ENCODE results near the gene PEPD.

PEPD gene

DNA sequence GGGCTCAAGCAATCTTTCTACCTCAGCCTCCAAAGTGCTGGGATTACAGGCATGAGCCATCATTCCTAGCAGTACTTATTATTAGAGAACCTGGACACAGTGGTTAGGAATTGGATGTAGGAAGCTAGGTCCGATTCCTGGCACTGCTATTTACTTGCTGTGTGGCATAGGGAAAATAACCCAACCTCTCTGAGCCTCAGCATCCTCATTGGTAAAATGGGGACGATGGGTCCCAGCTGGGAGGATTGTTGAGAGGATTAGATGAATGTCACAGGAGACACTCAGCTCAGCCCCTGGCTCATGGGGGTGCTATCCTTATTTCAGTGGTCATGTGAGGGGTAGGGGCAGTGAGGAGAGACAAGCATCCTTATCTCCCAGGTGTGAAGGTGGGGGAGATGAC is 6.8 kb upstream of the PEPD start:
- H3K4me3 ChIP-seq (ENCODE audit: low read length): no peak overlapping the region
- DNase-seq (ENCODE audit: low read depth): no peak
- TF ChIP-seq, protein P1, sequence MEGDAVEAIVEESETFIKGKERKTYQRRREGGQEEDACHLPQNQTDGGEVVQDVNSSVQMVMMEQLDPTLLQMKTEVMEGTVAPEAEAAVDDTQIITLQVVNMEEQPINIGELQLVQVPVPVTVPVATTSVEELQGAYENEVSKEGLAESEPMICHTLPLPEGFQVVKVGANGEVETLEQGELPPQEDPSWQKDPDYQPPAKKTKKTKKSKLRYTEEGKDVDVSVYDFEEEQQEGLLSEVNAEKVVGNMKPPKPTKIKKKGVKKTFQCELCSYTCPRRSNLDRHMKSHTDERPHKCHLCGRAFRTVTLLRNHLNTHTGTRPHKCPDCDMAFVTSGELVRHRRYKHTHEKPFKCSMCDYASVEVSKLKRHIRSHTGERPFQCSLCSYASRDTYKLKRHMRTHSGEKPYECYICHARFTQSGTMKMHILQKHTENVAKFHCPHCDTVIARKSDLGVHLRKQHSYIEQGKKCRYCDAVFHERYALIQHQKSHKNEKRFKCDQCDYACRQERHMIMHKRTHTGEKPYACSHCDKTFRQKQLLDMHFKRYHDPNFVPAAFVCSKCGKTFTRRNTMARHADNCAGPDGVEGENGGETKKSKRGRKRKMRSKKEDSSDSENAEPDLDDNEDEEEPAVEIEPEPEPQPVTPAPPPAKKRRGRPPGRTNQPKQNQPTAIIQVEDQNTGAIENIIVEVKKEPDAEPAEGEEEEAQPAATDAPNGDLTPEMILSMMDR (conservative IDR thresholded peaks at IDR 0.05; ENCODE audit: low read depth, low read length): no peak

DNA sequence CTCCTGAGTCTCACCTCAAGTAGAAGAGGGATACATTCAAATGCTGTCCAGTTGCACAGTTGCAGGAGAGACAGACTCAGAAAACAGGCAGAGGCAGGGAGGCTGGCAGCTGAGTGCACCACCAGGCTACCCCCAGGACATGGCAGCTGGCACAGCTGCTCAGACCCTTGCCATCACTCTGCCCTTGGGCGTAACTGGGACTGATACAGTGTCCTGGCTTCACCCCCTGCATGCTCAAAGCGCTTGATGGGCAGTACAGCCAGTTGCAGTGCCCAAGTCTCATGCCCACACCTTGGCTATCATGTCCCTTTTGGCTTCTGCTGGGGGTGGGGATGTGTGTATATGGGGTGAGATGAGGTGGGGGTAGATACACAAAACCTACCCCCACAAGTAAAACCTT is 5.5 kb upstream of the PEPD start:
- no peak overlapping the region for H3K4me3 ChIP-seq (ENCODE audit: low read length)
- TF ChIP-seq, protein P1 (conservative IDR thresholded peaks at IDR 0.05; ENCODE audit: low read depth, low read length): no peak
- no peak for DNase-seq (ENCODE audit: low read depth)

DNA sequence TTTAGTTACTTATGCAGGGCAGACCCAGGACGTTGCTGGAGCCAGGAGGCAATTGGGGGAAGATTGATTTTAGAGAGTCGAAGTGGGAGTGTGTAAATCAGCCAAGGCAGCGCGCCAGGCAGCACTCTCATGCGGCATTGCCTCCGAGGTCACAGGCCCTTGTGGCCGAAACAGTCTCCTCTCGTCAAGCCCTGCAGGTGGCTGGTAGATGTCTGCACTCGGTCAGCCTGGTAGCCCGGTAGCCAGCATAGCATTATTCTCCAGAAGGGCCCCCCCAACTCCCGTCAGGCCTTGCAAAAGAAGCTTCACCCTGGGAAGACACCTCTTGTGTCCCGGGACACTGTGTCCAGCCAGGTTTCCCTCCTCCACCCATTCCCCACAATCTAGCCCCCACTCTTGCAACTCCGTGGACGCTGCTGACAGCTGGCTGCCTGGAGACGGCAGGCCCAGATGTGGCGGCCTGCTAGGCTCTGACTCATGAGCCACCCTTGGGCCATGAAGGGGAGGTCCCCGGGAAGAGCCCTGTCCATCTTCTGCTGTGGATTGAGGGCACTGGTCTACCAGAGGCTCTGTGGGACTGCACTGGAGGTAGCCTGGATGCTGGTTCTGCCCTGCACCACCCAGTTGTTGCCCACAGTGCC is 2.6 kb upstream of the PEPD start:
- DNase-seq (ENCODE audit: low read depth): no peak
- TF ChIP-seq, protein P1 (conservative IDR thresholded peaks at IDR 0.05; ENCODE audit: low read depth, low read length): no peak
- H3K4me3 ChIP-seq (ENCODE audit: low read length): no peak overlapping the region

DNA sequence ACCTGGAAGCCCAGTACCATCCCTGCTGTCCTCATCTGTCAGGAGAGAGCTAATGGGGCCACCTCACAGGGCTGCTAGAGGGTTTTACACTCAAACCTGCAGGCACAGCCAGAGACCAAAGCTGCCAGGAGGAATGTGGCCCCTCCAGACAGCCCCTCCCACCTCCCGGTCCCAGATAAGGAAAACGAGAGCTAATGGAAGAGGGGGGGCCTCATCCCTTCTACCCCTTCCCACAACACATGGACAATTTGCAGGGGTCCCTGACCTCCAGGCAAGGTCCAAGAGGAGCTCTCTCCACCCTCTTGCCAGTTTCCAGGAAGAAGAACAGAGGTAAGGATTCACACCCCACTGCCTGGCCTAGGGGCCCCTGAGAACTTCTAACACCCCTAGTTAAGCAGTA is 1.6 kb upstream of the PEPD start:
- TF ChIP-seq, protein P1 (conservative IDR thresholded peaks at IDR 0.05; ENCODE audit: low read depth, low read length): no peak
- no peak for DNase-seq (ENCODE audit: low read depth)
- no peak overlapping the region for H3K4me3 ChIP-seq (ENCODE audit: low read length)

DNA sequence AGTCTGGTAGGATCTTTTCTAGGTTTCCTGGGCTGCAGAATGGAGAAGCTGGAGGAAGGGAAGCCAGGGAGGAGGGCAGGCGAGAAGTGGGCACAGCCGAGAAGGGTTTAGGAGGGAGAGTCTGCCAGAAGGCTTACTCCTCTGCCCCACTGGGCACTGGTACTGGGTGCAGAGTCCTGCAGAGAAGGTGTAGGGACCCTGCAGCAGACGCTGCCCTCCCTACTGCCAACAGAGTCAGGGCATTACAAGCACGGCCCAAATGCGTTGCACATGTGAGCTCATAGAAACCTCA is 726 bp upstream of the PEPD start:
- no peak for DNase-seq (ENCODE audit: low read depth)
- peak overlapping the region; percentile 75 for H3K4me3 ChIP-seq (ENCODE audit: low read length)
- TF ChIP-seq, protein P1 (conservative IDR thresholded peaks at IDR 0.05; ENCODE audit: low read depth, low read length): no peak

DNA sequence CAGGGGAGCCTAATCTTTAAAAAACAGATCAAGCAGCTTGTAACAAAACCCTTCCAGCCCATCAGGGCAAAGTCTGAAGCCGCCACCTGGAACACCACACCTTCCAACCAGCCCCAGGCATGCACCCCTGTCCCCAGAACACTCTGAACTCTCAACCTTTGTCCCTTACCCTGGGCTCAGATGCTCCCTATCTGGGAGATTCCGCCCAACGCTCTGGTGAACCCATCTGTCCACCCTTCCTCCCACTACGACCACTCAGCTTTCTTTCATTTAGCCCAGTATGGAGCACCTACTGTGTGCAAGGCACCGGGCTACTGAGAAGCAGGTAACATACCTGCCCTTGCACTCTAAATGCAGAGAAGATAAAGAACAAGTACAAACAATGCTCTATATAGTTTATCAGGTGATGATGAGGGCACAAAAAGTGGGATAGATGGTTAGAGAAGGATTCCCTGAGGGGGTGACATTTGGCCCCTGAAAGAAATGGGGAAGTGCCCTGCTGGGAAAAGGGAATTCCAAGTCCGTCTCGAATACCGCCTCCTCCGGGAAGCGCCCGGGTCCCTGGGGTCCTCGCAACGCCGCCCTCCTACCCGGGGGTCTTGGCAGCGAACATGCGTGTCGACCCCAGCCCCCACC is 629 bp downstream of the PEPD start:
- DNase-seq (ENCODE audit: low read depth): no peak
- TF ChIP-seq, protein P1 (conservative IDR thresholded peaks at IDR 0.05; ENCODE audit: low read depth, low read length): no peak
- peak overlapping the region; percentile 75 for H3K4me3 ChIP-seq (ENCODE audit: low read length)

DNA sequence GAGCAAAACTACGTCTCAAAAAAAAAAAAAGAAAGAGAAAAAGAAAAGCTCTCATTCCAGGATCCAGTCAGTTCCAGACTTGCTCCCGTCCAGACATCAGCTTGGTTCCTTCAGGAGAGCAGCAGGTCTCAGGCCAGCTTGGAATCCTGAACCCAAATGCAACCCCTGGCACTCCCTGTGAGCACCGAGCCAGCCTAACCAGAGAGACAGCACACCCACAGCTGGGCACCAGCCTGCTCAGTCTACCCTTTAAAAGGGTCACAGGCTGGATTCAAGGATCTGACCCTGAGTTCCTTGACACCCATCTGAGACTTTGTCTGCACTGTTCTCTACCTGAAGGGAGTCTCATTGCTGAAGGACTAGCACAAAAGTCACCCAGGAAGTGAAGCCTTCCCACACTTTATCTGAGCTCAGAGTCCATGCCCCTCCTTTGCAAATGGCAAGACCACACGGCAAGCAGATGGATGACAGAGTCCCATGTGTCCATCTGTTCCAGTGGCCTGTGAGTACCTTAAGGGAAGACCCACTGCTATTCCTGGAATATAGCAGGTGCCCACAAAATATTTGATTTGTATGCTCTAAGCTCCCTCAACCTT is 1.4 kb downstream of the PEPD start:
- DNase-seq (ENCODE audit: low read depth): no peak
- no peak overlapping the region for H3K4me3 ChIP-seq (ENCODE audit: low read length)
- TF ChIP-seq, protein P1 (conservative IDR thresholded peaks at IDR 0.05; ENCODE audit: low read depth, low read length): no peak
